ENCODE results near the gene PWWP2B. TPM values are rescaled to one million over a fixed set of nuclear protein-coding genes. Genes with fewer than 3 reads are reported as not detected.

PWWP2B gene
- total and polyA plus RNA-seq, 10 of the 15 experiments (the other 5 are each of a cell fraction or from before 2014, with no cell fraction given), result 0.04 to 0.87 (median 0.35) TPM; not detected in 4

GRCh38 chr10:132448248-132448731 lies 51.3 kb downstream of the PWWP2B start (continued):
- no peak for TF ChIP-seq BCLAF1 (IDR thresholded peaks at IDR 0.05)
- no peak for TF ChIP-seq SREBF1 (IDR thresholded peaks at IDR 0.05; ENCODE audit: low read length)
- no peak for TF ChIP-seq SMAD5 (IDR thresholded peaks at IDR 0.05; ENCODE audit: low read depth)
- TF ChIP-seq MYC (IDR thresholded peaks at IDR 0.05; ENCODE audit: insufficient read depth, insufficient read length, insufficient replicate concordance, low read length, severe bottlenecking), result no peak

GRCh38 chr10:132449051-132449810 lies 52.2 kb downstream of the PWWP2B start:
- no peaks in the 10 kb centered on the region for H3K27me3 ChIP-seq (replicated peaks in 1 of 2; ENCODE audit: control insufficient read depth in 2 of 2, insufficient read depth in 2 of 2, low read length in 1 of 2)
- no peak overlapping the region for H3K4me3 ChIP-seq
- FAIRE-seq, result no peak
- H3K4me1 ChIP-seq (ENCODE audit: control insufficient read depth, insufficient read depth, low read length), result peaks cover 25% of the 10 kb centered on the region
- no peak overlapping the region for H3K4me2 ChIP-seq (ENCODE audit: control insufficient read depth, insufficient read depth)
- no peak for ATAC-seq
- ChIA-PET POLR2A (no interaction called here), SMC1A (ENCODE audit: uncharacterized antibody, unreplicated experiment) (no interaction called here), RAD21 (ENCODE audit: unreplicated experiment) (no interaction called here), CTCF (no interaction called here)
- 62% methylated on average over 17 of the region's 22 CpGs for WGBS (ENCODE audit: insufficient coverage, insufficient replicate concordance, low lambda C conversion rate, missing lambda C conversion rate)
- H3K9ac ChIP-seq (ENCODE audit: control insufficient read depth, insufficient read depth, low read length), result no peak overlapping the region
- BruUV-seq (replicated peaks), result no TSS peak
- no peaks in the 10 kb centered on the region for H3K36me3 ChIP-seq (ENCODE audit: control insufficient read depth in 2 of 2, insufficient read depth in 2 of 2, low read length in 1 of 2)
- DNase-seq (ENCODE audit: low read depth, low spot score), result no peak
- H3K79me2 ChIP-seq (ENCODE audit: control insufficient read depth, insufficient read depth, low read length), result no peaks in the 10 kb centered on the region
- H2AFZ ChIP-seq (ENCODE audit: control insufficient read depth, low read depth, low read length), result no peak overlapping the region
- H3K27ac ChIP-seq (ENCODE audit: control insufficient read depth, insufficient read depth), result no peak overlapping the region
- intact Hi-C loops (cut with micrococcal nuclease; ENCODE audit: unreplicated experiment) (no loop called here), in situ Hi-C loops (cut with MboI) (no loop called here)
- no peaks in the 10 kb centered on the region for H3K9me3 ChIP-seq (replicated peaks; ENCODE audit: control insufficient read depth, insufficient read depth, low read length)
- no peaks in the 10 kb centered on the region for H4K20me1 ChIP-seq (ENCODE audit: control insufficient read depth, insufficient read depth)
- TF ChIP-seq STAT3 (IDR thresholded peaks at IDR 0.05; ENCODE audit: low read depth, low read length), result no peak
- TF ChIP-seq IRF3 (IDR thresholded peaks at IDR 0.05), result no peak
- no peak for TF ChIP-seq CHD1 (IDR thresholded peaks at IDR 0.05; ENCODE audit: low read depth, low read length)
- no peak for TF ChIP-seq CTCF (IDR thresholded peaks at IDR 0.05 in 2 of 3, conservative IDR thresholded peaks at IDR 0.05 in 1 of 3; ENCODE audit: control insufficient read depth in 2 of 3, extremely low read depth in 1 of 3, insufficient read depth in 1 of 3, low read depth in 3 of 3, low read length in 3 of 3)
- no peak for TF ChIP-seq PAX5 (IDR thresholded peaks at IDR 0.05; ENCODE audit: borderline replicate concordance, low read depth, low read length)
- TF ChIP-seq TCF12 (IDR thresholded peaks at IDR 0.05; ENCODE audit: low read depth, low read length), result no peak
- no peak for TF ChIP-seq CHD2 (IDR thresholded peaks at IDR 0.05; ENCODE audit: borderline replicate concordance, low read depth, low read length)
- no peak for TF ChIP-seq EED (IDR thresholded peaks at IDR 0.05; ENCODE audit: low read depth)
- TF ChIP-seq PBX3 (IDR thresholded peaks at IDR 0.05; ENCODE audit: insufficient replicate concordance, low read depth, low read length), result no peak
